Measurements from ENCODE around the gene TRPC4. TPM values are rescaled to one million over a fixed set of nuclear protein-coding genes. Genes with fewer than 3 reads are reported as not detected.

Gene TRPC4
- total RNA-seq, 1 experiment from 2014 or later: 8.0 TPM

DNA sequence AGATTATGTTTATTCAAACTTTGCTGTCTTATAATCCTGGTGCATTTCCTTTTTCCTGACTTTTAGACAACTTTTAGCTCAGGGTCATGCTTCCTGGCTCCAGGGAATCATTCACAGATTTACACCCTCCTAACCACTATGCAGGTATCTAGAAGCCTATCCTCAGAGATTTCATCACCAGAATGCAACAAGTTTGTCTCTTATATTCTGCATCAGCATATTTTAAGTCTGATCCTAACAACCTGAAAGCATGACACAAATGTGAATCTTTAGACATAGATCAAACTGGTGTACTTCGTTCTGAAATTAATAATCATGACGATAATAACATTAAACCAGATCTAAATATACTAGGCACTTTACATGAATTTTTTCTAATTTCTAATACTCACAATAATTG is 100.0 kb downstream of the TRPC4 start (continued):
- TF ChIP-seq STAT6 (CRISPR knock-in tag; conservative IDR thresholded peaks at IDR 0.05; ENCODE audit: low read depth): no peak

DNA sequence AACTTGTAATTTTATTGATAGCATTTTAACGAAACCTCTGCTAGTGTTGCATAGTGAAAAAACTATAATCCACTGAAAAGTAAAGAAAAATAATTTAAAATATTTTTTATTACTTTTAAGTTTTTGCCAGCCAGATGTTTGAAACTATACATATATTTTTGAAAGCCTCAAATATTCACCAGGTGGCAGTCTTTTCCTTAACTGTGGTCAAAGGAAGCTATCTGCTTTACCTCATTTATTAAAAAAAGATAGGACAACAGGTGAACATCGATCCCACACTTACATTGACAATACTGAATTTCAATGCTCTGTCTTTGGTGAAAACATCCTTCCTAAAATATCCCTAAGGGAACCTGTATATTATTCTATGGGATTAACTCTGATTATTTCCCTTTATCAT is 100.5 kb downstream of the TRPC4 start:
- no peaks in the 10 kb centered on the region for H3K36me3 Mint-ChIP-seq
- no peaks in the 10 kb centered on the region for H3K27me3 Mint-ChIP-seq (ENCODE audit: low read depth)
- ChIA-PET CTCF (interaction anchor here (0.5 to 1.6 kb wide), 4 partner anchors 101 to 813 kb away, joined by 3 to 4 read pairs (median 3); partner anchors contain the start of gene TRPC4), POLR2A (no interaction called here)
- H3K4me1 Mint-ChIP-seq: 0 out of 2 replicates have a peak, but pooled peaks cover 3% of the 10 kb centered on the region
- ATAC-seq: no peak
- DNase-seq (ENCODE audit: low spot score): no peak
- H3K9me3 Mint-ChIP-seq: no peaks in the 10 kb centered on the region
- no peak overlapping the region for H3K4me3 Mint-ChIP-seq
- no peak overlapping the region for H3K27ac Mint-ChIP-seq
- TF ChIP-seq NFATC4 (CRISPR knock-in tag; IDR thresholded peaks at IDR 0.05): no peak
- TF ChIP-seq, protein P1, sequence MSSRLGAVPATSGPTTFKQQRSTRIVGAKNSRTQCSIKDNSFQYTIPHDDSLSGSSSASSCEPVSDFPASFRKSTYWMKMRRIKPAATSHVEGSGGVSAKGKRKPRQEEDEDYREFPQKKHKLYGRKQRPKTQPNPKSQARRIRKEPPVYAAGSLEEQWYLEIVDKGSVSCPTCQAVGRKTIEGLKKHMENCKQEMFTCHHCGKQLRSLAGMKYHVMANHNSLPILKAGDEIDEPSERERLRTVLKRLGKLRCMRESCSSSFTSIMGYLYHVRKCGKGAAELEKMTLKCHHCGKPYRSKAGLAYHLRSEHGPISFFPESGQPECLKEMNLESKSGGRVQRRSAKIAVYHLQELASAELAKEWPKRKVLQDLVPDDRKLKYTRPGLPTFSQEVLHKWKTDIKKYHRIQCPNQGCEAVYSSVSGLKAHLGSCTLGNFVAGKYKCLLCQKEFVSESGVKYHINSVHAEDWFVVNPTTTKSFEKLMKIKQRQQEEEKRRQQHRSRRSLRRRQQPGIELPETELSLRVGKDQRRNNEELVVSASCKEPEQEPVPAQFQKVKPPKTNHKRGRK (CRISPR knock-in tag; IDR thresholded peaks at IDR 0.05; ENCODE audit: borderline replicate concordance): no peak

DNA sequence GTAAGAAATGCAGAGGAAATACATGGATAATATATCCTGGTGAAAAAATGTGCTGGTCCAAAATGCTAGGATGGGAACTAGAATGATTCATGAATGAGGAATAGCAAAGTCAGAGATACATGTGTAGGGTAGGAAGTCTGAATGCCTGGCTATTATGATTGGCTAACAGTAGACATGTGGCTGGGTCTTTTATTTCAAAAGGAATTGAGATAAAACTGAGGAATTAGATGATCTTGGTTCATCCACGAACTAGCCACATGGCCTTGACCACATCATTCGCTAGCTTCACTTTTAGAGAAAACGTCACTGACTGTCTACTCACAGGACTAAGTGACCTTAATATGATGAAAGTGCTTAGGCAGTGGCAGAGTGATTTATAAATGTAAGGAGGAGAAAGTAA is 103.1 kb downstream of the TRPC4 start:
- Mint-ChIP-seq H3K27ac (no peak overlapping the region), H3K36me3 (no peaks in the 10 kb centered on the region), H3K4me3 (no peak overlapping the region), H3K9me3 (no peaks in the 10 kb centered on the region), H3K4me1 (peaks cover 6% of the 10 kb centered on the region), H3K27me3 (ENCODE audit: low read depth) (no peaks in the 10 kb centered on the region)
- no peak for ATAC-seq
- TF ChIP-seq MAX (CRISPR knock-in tag; IDR thresholded peaks at IDR 0.05) (no peak), NFE2L1 (CRISPR knock-in tag; IDR thresholded peaks at IDR 0.05) (no peak), GABPB1 (CRISPR knock-in tag; IDR thresholded peaks at IDR 0.05) (no peak), FOXP4 (CRISPR knock-in tag; IDR thresholded peaks at IDR 0.05) (no peak)
- CTCF ChIA-PET: no interaction called here
- no peak for DNase-seq (ENCODE audit: low spot score)
- POLR2A ChIA-PET: no interaction called here

DNA sequence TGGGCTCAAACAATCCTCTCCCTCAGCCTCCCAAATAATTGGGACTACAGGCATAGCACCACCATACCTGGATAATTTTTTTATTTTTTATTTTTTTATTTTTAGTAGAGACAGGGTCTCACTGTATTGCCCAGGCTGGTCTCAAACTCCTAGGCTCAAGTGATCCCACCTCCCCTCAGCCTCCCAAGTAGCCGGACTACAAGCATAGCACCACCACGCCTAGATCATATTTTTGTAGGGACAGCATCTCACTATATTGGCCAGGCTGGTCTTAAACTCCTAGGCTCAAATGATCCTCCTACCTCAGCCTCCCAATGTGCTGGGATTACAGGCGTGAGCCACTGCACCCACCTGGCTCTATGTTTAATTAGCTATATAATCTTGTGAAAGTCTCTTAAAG is 114.2 kb downstream of the TRPC4 start:
- CTCF ChIA-PET: no interaction called here
- ATAC-seq (no peak), DNase-seq (ENCODE audit: low spot score) (no peak)
- peaks cover 7% of the 10 kb centered on the region; the same call in 1 of the 2 replicates for H3K4me1 Mint-ChIP-seq
- H3K27ac Mint-ChIP-seq: no peak overlapping the region
- TF ChIP-seq, protein P2, sequence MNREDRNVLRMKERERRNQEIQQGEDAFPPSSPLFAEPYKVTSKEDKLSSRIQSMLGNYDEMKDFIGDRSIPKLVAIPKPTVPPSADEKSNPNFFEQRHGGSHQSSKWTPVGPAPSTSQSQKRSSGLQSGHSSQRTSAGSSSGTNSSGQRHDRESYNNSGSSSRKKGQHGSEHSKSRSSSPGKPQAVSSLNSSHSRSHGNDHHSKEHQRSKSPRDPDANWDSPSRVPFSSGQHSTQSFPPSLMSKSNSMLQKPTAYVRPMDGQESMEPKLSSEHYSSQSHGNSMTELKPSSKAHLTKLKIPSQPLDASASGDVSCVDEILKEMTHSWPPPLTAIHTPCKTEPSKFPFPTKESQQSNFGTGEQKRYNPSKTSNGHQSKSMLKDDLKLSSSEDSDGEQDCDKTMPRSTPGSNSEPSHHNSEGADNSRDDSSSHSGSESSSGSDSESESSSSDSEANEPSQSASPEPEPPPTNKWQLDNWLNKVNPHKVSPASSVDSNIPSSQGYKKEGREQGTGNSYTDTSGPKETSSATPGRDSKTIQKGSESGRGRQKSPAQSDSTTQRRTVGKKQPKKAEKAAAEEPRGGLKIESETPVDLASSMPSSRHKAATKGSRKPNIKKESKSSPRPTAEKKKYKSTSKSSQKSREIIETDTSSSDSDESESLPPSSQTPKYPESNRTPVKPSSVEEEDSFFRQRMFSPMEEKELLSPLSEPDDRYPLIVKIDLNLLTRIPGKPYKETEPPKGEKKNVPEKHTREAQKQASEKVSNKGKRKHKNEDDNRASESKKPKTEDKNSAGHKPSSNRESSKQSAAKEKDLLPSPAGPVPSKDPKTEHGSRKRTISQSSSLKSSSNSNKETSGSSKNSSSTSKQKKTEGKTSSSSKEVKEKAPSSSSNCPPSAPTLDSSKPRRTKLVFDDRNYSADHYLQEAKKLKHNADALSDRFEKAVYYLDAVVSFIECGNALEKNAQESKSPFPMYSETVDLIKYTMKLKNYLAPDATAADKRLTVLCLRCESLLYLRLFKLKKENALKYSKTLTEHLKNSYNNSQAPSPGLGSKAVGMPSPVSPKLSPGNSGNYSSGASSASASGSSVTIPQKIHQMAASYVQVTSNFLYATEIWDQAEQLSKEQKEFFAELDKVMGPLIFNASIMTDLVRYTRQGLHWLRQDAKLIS (CRISPR knock-in tag; IDR thresholded peaks at IDR 0.05; ENCODE audit: borderline replicate concordance): no peak
- TF ChIP-seq ZNF121 (CRISPR knock-in tag; IDR thresholded peaks at IDR 0.05) (peak; percentile 81), ZNF263 (CRISPR knock-in tag; IDR thresholded peaks at IDR 0.05; ENCODE audit: low read depth) (no peak), GABPB1 (CRISPR knock-in tag; IDR thresholded peaks at IDR 0.05) (no peak), GTF2I (CRISPR knock-in tag; conservative IDR thresholded peaks at IDR 0.05) (no peak), ZNF416 (CRISPR knock-in tag; IDR thresholded peaks at IDR 0.05) (no peak)
- no peak overlapping the region for H3K4me3 Mint-ChIP-seq
- no peaks in the 10 kb centered on the region for H3K27me3 Mint-ChIP-seq (ENCODE audit: low read depth)
- H3K9me3 Mint-ChIP-seq: no peaks in the 10 kb centered on the region
- no peaks in the 10 kb centered on the region for H3K36me3 Mint-ChIP-seq
- POLR2A ChIA-PET: no interaction called here

Data from WTC11 (cell line).